ENCODE data around the gene NPAP1. TPM values are rescaled to one million over a fixed set of nuclear protein-coding genes. Genes with fewer than 3 reads are reported as not detected.
"Not testable (repeated sequence)": the region's sequence is repeated elsewhere in the genome, so short reads cannot be mapped to it uniquely, and the experiment has no call there.

The NPAP1 gene, protein sequence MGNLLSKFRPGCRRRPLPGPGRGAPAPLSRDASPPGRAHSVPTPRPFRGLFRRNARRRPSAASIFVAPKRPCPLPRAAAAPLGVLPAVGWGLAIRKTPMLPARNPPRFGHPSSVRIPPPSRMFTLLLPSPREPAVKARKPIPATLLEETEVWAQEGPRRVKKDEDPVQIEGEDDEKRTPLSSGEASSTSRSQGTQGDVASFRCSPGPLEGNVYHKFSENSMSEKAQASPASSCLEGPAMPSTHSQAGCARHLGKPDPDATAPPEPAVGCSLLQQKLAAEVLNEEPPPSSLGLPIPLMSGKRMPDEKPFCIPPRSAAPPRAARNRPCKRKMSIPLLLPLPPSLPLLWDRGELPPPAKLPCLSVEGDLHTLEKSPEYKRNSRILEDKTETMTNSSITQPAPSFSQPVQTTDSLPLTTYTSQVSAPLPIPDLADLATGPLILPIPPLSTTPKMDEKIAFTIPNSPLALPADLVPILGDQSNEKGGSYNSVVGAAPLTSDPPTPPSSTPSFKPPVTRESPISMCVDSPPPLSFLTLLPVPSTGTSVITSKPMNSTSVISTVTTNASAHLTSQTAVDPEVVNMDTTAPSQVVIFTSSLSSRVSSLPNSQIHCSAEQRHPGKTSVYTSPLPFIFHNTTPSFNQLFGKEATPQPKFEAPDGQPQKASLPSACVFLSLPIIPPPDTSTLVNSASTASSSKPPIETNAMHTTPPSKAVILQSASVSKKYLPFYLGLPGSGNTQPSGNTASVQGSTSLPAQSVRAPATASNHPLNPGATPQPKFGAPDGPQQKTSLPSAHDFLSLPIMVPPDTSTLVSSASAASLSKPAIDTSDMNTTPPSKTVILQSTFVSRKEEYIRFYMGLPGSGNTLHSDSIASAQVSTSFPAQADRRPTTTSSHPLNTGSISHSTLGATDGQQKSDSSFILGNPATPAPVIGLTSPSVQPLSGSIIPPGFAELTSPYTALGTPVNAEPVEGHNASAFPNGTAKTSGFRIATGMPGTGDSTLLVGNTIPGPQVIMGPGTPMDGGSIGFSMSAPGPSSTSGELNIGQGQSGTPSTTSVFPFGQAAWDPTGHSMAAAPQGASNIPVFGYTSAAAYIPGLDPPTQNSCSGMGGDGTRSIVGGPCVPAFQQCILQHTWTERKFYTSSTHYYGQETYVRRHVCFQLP
- not detected for polyA plus RNA-seq (2013, experiment 1 of 2; ENCODE audit: insufficient read length)
- 0.01 TPM for polyA plus RNA-seq (2013, experiment 2 of 2; ENCODE audit: insufficient read length)

GRCh38 chr15:24675332-24676144, at the start of gene NPAP1:
TSS of gene NPAP1 (plus strand) at chr15:24675775. CDS start at chr15:24675868, 93 bp downstream.
- DNase-seq: no peak

DNA sequence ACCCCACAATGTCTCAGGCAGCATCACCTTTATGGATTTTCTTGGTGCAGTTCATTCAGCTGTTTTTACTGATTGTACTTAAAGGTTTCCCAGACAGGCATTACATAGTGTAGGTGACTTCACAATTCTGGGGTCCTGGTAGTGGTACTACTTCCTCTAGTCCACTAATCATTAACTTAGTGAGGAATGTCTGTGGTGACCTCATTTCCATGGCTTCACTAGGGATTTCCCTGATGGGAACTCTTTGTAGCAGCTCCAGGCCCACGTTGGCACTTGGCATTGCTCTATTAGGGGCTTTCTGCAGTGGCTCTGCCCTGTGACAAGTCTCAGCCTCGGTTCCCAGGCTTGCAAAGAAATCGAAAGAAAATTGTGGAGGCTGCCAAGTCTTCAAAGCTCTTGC, 48.1 kb upstream of the NPAP1 start:
- no peak for DNase-seq

- no peak for DNase-seq
These were observed 42.5 kb upstream of the NPAP1 start for GRCh38 chr15:24633082-24633481.

- not testable (repeated sequence) for DNase-seq
These were observed 36.2 kb upstream of the NPAP1 start for GRCh38 chr15:24639412-24639811.

DNA sequence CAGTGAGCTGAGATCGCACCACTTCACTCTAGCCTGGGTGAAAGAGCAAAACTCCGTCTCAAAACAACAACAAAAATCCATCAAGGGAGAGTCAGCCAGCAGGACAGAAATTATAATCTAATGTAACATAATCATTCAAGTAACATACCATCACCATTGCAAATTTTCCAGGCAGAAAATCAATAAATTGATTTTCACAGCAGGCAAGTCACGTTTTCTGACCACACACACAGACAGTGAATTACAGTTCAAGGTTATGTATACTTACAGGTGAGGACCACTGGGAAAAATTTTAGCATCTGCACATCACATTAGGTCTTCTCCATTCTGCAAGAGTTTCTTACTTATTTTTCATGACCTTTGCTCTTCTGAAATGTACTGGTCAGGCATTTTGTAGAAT, 29.9 kb upstream of the NPAP1 start:
- DNase-seq: no peak

GRCh38 chr15:24659622-24660021, 16.0 kb upstream of the NPAP1 start:
- DNase-seq: no peak

DNA sequence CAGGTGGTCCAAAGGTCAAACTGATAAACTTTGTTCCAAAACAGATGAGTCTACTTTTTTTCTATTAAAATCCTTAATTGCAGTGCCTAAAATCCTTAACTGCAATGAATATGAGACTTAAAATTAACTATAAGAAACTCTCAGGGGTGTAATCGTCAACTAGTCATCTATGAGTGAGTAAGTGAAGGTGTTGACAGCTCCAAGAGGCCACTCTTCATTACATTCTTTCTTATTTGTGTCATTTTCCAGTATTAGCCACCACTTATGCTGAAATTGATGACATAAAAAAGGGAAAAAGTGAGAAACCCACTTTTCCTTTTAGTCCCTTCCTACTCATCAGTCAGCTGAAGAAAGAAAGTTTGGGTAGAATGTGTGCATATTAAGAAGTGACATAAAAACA, 12.6 kb upstream of the NPAP1 start:
- no peak for DNase-seq

GRCh38 chr15:24676431-24676830, 856 bp downstream of the NPAP1 start:
- DNase-seq: no peak

- no peak for DNase-seq
These were observed 2.9 kb downstream of the NPAP1 start for GRCh38 chr15:24678485-24678884.

- no peak for DNase-seq
These were observed 6.4 kb downstream of the NPAP1 start for GRCh38 chr15:24682002-24682401.

GRCh38 chr15:24682905-24683304, 7.3 kb downstream of the NPAP1 start:
- DNase-seq: not testable (repeated sequence)

DNA sequence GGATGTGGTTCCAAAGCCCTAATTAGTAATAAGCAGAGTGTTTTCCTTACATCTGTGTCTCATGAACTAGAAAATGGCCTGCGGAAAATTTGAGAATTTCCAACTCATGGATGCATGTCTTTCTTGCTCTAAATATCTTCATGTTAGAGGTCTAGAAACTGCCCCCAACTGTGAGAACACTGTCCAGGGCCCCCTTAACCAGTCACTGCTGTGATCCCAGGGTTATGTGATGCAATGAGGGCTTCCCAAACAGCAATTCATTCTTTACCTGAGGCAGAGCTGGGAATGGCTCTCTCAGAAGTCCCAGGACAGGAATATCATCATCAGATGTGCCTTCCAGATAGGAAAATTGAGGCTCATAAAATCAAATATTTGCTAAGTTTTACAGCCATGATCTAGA, 8.2 kb downstream of the NPAP1 start:
- DNase-seq: no peak

GRCh38 chr15:24684313-24684712, 8.7 kb downstream of the NPAP1 start:
- no peak for DNase-seq

DNA sequence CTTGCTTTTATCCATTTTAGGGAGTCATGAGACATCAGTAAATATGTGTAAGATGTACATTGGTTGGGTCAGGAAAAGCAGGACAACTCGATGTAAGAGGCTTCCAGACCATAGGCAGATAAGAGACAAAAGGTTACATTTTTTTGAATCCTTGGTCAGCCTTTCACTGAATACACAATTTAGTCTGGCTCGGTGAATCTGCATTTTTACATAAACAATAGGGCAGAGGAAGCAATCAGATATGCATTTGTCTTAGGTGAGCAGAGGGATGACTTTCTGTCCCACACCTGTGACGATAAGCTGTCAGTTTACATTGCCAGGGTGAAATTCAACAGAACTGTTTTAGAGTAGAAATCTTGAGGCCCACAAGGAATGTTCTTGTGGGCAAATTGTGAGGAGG, 20.6 kb downstream of the NPAP1 start:
- DNase-seq: no peak

- no peak for DNase-seq
These were observed 21.3 kb downstream of the NPAP1 start for GRCh38 chr15:24696842-24697241.

- DNase-seq: no peak
These were observed 42.9 kb downstream of the NPAP1 start for GRCh38 chr15:24718289-24719082.

DNA sequence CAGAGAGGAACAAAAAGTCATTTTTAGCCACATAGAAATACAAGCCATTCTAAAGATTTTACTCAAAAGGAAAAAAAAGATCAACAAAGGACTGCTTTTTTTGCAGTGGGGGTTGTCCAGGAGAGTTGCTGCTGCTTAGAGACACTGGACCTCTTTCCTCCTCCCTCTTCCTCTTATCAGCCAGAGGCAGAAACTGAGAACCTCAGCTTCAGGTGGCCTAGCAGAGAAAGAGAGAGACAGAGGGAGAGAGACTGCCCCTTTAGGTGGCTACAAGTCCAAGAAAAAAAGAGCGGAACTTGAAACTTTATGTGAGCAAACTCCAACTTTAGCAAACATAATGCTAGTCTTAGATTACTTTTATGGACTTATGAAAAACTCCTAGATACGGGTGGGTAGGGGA, 54.2 kb downstream of the NPAP1 start:
- no peak for DNase-seq
